H7 (cell line): ENCODE results near the gene EIF2AK2. TPM values are rescaled to one million over a fixed set of nuclear protein-coding genes. Genes with fewer than 3 reads are reported as not detected.

Source experiments
- DNase-seq: peaks from one replicate; pipeline ENCODE4 v3.0.0; 2012
- H3K27me3 ChIP-seq: 2 replicates; pipeline ENCODE4 v1.6.0; 2011; ENCODE audit warnings: mild to moderate bottlenecking, low read length; ENCODE audit not compliant: control insufficient read depth, insufficient read depth
- H3K36me3 ChIP-seq: replicated peaks from 2 replicates; pipeline ENCODE4 v1.5.1; 2011; ENCODE audit warnings: low read length; ENCODE audit not compliant: control insufficient read depth, insufficient read depth
- H3K4me3 ChIP-seq: 2 replicates; pipeline ENCODE4 v1.5.1; 2011; ENCODE audit warnings: low read depth, mild to moderate bottlenecking, control low read depth, low read length, moderate library complexity; ENCODE audit not compliant: insufficient read depth
- total RNA-seq: library from RNA; depleted of rRNA; stranded (reverse); fragments of >200 nt; shearing (Covaris generic); gene quantifications from 2 replicates; pipeline ENCODE4 v1.2.3, GENCODE V29; 2014

Gene EIF2AK2
- total RNA-seq, 1 experiment from 2014 or later = 12.7 TPM

- Histone ChIP-seq H3K36me3 (no peaks in the 10 kb centered on the region), H3K27me3 (no peaks in the 10 kb centered on the region), H3K4me3 (no peak overlapping the region)
- peak; percentile 60 for DNase-seq
Observed at GRCh38 chr2:37189452-37190153, 32.8 kb upstream of the EIF2AK2 start.

DNA sequence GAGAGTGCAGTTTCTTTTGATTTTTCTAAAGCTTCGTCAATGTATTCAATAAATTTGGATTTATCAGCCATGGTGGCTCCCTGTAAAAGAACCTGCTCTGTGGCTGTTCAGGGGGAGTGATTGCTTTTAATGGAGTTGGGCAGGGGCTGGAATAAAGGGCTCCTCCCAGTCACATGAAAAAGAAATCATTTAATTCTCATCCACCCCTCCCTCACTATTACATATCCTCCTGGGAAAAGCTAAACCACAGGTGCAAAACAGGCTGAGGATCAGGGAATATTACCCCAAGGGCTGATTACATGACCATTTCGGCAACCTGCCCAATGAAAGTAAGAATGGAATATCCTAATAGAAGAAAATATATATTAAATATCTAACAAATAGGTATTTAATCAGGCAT, 31.8 kb upstream of the EIF2AK2 start, which contains the start of gene SULT6B1:
Gene SULT6B1, minus strand, starts transcription at position 101 of the 400 bp plus-strand sequence. Its CDS starts 30 bp downstream, at position 71.
- H3K36me3 ChIP-seq = no peaks in the 10 kb centered on the region
- no peak for DNase-seq
- no peak within 1 kb of the TSS for H3K4me3 ChIP-seq
- no peaks in the 10 kb centered on the region for H3K27me3 ChIP-seq

DNA sequence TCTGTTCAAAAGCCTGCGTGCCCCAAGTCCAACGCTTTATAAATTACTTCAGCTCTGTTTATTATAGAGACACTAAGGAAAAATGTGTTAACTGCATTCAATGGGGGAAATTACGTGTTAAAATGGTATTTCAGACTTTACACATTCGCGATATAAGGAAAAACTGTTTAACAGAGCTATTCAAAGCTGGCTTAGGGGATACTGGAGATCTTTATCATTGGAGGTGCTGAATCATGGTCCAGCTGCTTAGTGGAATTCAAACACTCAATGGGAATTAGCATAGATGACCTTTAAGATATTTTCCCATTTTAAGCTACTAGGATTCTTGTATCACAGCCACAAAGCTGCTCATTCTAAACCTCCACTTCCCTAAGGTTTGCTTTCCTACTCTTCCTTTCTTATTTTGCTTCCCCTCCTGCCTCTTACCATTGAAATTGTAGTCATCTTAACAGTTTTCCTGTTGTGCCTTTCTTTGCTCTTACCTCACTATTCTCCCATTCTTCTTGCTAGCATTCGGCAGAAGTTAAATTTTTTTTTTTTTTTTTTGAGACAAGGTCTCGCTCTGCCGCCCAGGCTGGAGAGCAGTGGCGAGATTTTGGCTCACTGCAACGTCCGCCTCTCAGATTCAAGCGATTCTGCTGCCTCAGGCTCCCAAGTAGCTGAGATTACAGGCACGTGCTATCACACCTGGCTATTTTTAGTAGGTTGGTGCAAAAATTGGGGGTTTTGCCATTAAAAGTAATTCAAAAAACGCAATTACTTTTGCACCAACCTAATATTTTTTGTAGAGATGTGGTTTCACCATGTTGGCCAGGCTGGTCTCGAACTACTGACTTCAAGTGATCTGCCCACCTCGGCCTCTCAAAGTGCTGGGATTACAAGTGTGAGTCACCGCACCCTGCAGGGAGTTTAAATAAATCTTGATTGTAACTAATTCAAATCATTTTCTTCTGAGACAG, 25.2 kb upstream of the EIF2AK2 start:
- DNase-seq = no peak
- no peak overlapping the region for H3K4me3 ChIP-seq
- H3K27me3 ChIP-seq = no peaks in the 10 kb centered on the region
- no peaks in the 10 kb centered on the region for H3K36me3 ChIP-seq

GRCh38 chr2:37180640-37181039, 23.9 kb upstream of the EIF2AK2 start:
- Histone ChIP-seq H3K36me3 (no peaks in the 10 kb centered on the region), H3K4me3 (no peak overlapping the region), H3K27me3 (no peaks in the 10 kb centered on the region)
- DNase-seq = no peak

GRCh38 chr2:37180006-37180639, 23.3 kb upstream of the EIF2AK2 start:
- Histone ChIP-seq H3K4me3 (no peak overlapping the region), H3K36me3 (no peaks in the 10 kb centered on the region), H3K27me3 (no peaks in the 10 kb centered on the region)
- DNase-seq = no peak

DNA sequence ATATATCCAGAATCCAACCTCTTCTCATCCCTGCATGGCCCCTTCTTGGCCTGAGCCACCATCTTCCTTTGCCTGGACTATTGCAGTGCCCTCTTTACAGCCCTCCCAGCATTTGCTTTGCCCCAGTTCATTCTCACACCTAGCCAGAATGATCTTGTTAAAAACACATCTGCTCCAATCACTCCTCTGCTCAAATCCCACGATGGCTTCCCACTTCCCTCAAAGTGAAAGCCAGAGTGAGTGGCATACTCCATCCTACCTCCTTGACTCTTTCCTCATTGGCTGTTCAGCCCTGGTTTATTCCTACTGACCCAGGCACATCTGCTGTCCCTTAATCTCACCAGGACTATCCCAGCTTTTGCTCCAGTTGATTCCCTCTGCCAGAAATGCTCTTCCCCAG, 17.0 kb upstream of the EIF2AK2 start:
- H3K27me3 ChIP-seq = no peaks in the 10 kb centered on the region
- DNase-seq = no peak
- H3K36me3 ChIP-seq = no peaks in the 10 kb centered on the region
- H3K4me3 ChIP-seq = no peak overlapping the region

- Histone ChIP-seq H3K4me3 (no peak overlapping the region), H3K36me3 (no peaks in the 10 kb centered on the region), H3K27me3 (no peaks in the 10 kb centered on the region)
- no peak for DNase-seq
Observed at GRCh38 chr2:37171624-37171950, 14.8 kb upstream of the EIF2AK2 start.

DNA sequence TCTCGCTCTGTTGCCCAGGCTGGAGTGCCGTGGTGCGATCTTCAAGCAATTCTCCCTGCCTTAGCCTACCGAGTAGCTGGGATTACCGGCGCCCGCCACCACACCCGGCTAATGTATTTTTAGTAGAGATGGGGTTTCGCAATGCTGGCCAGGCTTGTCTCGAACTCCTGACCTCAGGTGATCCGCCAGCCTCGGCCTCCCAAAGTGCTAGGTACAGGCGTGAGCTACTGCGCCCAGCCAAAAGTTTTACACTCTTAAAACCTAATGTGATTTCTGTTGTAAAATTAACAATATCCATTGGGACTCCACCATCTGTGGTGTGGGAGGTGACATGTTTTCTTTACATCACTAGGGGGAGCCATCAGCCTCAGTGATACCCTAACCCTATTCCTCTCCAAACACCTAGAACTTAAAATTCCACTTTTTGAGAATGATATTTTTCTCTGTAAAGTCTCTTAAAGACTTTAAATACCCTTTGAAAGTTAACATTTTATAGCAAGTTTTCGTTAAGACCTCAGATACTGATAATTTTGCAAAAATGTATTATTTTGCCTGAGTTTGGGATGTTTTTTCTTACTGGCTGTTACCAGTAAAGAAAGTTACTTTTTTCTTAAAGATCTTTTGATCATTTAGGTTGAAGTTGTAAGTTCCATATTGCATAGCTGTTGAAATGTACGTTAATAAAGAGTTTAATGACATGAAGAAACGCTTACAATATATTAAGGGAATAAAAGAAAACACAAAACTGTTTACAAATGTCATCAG, 11.6 kb upstream of the EIF2AK2 start:
- Histone ChIP-seq H3K36me3 (no peaks in the 10 kb centered on the region), H3K27me3 (no peaks in the 10 kb centered on the region), H3K4me3 (no peak overlapping the region)
- DNase-seq = peak; percentile 87

DNA sequence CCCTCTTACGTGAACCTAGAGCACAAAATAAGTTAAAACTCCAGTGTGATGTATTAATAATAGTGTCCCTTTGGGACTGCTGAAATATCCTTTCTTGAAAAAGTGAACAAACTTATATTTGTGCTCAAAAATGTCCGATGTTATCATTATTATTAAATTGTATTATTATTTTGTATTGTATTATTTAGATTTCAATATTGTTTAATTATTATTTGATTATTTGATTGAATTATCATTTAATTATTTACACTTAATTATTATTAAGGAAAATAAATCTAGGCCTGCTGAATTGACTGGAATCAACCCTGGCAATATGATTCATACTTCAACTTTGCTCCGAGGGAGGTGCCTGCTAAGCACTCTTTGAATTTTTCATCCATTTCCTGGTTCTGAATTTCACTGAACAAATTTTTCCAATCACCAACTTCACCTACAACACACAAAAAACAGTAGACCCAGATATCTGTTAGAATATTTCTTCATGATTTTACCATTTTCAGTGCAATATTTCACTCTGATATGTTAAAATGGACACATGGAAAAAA, 10.9 kb upstream of the EIF2AK2 start:
- H3K36me3 ChIP-seq = no peaks in the 10 kb centered on the region
- no peak for DNase-seq
- no peaks in the 10 kb centered on the region for H3K27me3 ChIP-seq

GRCh38 chr2:37164757-37165156, 8.0 kb upstream of the EIF2AK2 start:
- H3K36me3 ChIP-seq = no peaks in the 10 kb centered on the region
- no peaks in the 10 kb centered on the region for H3K27me3 ChIP-seq
- no peak overlapping the region for H3K4me3 ChIP-seq
- DNase-seq = no peak

More for the DNA sequence above, 10.9 kb upstream of the EIF2AK2 start:
- no peak overlapping the region for H3K4me3 ChIP-seq

DNA sequence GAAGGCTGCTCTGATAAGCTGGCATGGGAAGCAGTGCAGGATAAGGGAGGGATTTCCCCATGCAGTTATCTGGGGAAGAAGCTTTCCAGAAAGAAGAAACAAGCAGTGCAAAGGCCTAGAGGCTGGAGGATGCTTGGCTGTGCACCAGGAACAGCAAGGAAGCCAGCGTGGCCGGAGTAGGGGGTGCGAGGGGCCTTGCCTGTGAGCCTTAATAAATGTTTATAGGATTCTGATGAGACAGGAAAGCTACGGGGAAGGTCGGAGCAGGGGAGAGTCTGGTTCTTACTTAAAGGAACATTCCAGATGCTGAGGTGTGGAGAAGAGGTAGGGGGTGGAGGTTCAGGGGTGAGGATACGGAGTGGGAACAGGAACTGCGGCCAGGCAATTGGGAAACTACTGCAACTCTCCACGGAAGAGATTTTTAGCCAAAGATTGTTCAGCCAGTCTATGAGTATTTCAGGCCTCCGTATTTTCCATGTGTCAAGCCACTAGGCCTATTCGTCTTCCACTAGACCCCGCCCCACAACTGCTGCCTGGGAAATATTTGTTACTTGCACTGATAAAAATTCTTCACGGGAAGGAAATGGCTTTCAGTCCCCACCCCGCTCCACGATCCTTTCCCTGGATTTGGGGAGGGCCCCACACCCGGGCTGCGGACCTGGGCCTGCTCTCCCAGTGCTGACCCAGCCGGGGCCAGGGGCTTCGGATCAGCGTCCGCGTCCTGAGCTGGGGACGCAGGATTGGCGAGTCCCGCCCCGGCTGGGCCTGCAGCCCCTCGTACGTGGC, 516 bp downstream of the EIF2AK2 start:
- peak overlapping the region; percentile 65 for H3K4me3 ChIP-seq
- no peaks in the 10 kb centered on the region for H3K36me3 ChIP-seq
- H3K27me3 ChIP-seq = no peaks in the 10 kb centered on the region; the same call in 1 of the 2 replicates
- DNase-seq = peak; percentile 53

DNA sequence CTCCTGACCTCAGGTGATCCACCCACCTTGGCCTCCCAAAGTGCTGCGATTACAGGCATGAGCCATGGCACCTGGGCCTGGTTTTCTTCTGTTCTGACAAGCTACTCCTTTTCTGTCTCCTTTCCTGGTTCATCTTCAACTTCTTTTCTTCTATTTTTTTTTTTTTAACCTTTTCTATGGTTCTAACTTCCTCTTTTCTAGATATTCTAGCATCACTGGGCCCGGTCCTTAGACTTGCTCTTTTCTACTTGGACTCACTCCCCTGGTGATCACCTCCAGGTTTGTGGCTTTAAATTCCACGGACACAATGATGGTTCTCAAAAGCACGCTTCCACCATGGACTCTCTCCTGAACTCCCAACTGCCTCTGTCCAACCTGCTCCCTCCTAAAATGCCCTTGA, 2.0 kb downstream of the EIF2AK2 start:
- no peak for DNase-seq
- H3K4me3 ChIP-seq = no peak overlapping the region

DNA sequence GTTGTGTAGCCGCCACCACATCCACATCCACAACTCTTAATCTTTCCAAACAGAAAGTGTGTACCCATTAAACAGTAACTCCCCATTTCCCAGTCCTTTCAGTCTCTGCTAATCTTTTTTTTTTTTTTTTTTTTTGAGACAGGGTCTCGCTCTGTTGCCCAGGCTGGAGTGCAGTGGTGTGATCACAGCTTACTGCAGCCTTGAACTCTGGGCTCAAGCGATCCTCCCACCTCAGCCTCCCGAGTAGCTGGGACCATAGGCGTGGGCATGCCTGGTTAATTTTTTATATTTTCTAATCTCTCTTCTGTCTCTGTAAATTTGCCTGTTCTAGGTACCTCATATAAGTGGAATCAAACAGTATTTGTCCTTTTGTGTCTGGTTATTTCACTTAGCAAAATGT, 3.6 kb downstream of the EIF2AK2 start:
- DNase-seq = no peak
- Histone ChIP-seq H3K36me3 (peaks cover 2% of the 10 kb centered on the region), H3K27me3 (no peaks in the 10 kb centered on the region; the same call in 1 of the 2 replicates), H3K4me3 (no peak overlapping the region)

More for the DNA sequence above, 2.0 kb downstream of the EIF2AK2 start:
- Histone ChIP-seq H3K27me3 (no peaks in the 10 kb centered on the region; the same call in 1 of the 2 replicates), H3K36me3 (no peaks in the 10 kb centered on the region)
